Mesendoderm (in vitro differentiated cells): ENCODE data around the gene INTS4.
"Not testable (repeated sequence)": the region's sequence is repeated elsewhere in the genome, so short reads cannot be mapped to it uniquely, and the experiment has no call there.

Experiments
- DNase-seq: peaks from one replicate; pipeline ENCODE4 v3.0.0; 2013
- H2AK5ac ChIP-seq: 2 replicates; pipeline ENCODE4 v1.6.1; 2013; ENCODE audit warnings: low read length, inconsistent platforms
- H2BK120ac ChIP-seq: 2 replicates; pipeline ENCODE4 v1.6.1; 2013; ENCODE audit warnings: low read depth, mild to moderate bottlenecking, low read length, moderate library complexity, mixed read lengths
- H2BK15ac ChIP-seq: replicated peaks from 2 replicates; pipeline ENCODE4 v1.6.1; 2013; ENCODE audit warnings: low read depth, mild to moderate bottlenecking, moderate library complexity
- H2BK5ac ChIP-seq: 2 replicates; pipeline ENCODE4 v1.6.1; 2013; ENCODE audit warnings: low read length, inconsistent platforms
- H3K18ac ChIP-seq: 2 replicates; pipeline ENCODE4 v1.6.1; 2013; ENCODE audit warnings: mild to moderate bottlenecking, low read length, mixed read lengths
- H3K23ac ChIP-seq: one replicate; pipeline ENCODE4 v1.6.1; 2013; ENCODE audit warnings: low read length
- H3K27ac ChIP-seq: 2 replicates; pipeline ENCODE4 v1.5.1; 2013; ENCODE audit warnings: low read depth, mild to moderate bottlenecking, inconsistent platforms, low read length, moderate library complexity
- H3K27me3 ChIP-seq: 2 replicates; pipeline ENCODE4 v1.6.1; 2013; ENCODE audit warnings: low read length, control low read depth, mild to moderate bottlenecking, inconsistent platforms; ENCODE audit not compliant: insufficient read depth, poor library complexity
- H3K36me3 ChIP-seq: 2 replicates; pipeline ENCODE4 v1.6.1; 2013; ENCODE audit warnings: low read length, inconsistent platforms; ENCODE audit not compliant: control insufficient read depth, insufficient read depth
- H3K4ac ChIP-seq: one replicate; pipeline ENCODE4 v1.6.1; 2013; ENCODE audit warnings: low read depth, mild to moderate bottlenecking, low read length, moderate library complexity
- H3K4me1 ChIP-seq: 2 replicates; pipeline ENCODE4 v1.6.1; 2013; ENCODE audit warnings: low read depth, low read length, inconsistent platforms; ENCODE audit not compliant: control insufficient read depth
- H3K4me2 ChIP-seq: 2 replicates; pipeline ENCODE4 v1.6.1; 2013; ENCODE audit warnings: low read length
- H3K4me3 ChIP-seq: 2 replicates; pipeline ENCODE4 v1.5.1; 2013; ENCODE audit warnings: mild to moderate bottlenecking, low read length
- H3K56ac ChIP-seq: one replicate; pipeline ENCODE4 v1.6.1; 2013; ENCODE audit warnings: low read length
- H3K79me1 ChIP-seq: 2 replicates; pipeline ENCODE4 v1.6.1; 2013; ENCODE audit warnings: low read length, inconsistent platforms
- H3K79me2 ChIP-seq: 2 replicates; pipeline ENCODE4 v1.6.1; 2013; ENCODE audit warnings: mild to moderate bottlenecking, low read length; ENCODE audit not compliant: control insufficient read depth, insufficient read depth
- H3K9ac ChIP-seq: 2 replicates; pipeline ENCODE4 v1.6.1; 2013; ENCODE audit warnings: low read length, inconsistent platforms
- H4K5ac ChIP-seq: one replicate; pipeline ENCODE4 v1.6.1; 2013; ENCODE audit warnings: low read length
- H4K8ac ChIP-seq: one replicate; pipeline ENCODE4 v1.6.1; 2013; ENCODE audit warnings: low read depth, mild to moderate bottlenecking, control low read depth, low read length, moderate library complexity
- WGBS: extraction: QIAGEN DNeasy Blood & Tissue Kit; methylation state at CpG from one replicate; pipeline ENCODE4 v1.1.7; 2013; ENCODE audit warnings: low lambda C conversion rate, missing lambda C conversion rate; ENCODE audit not compliant: insufficient coverage; ENCODE audit errors: extremely low coverage; 5-methylcytosine and 5-hydroxymethylcytosine counted together

INTS4 gene

DNA sequence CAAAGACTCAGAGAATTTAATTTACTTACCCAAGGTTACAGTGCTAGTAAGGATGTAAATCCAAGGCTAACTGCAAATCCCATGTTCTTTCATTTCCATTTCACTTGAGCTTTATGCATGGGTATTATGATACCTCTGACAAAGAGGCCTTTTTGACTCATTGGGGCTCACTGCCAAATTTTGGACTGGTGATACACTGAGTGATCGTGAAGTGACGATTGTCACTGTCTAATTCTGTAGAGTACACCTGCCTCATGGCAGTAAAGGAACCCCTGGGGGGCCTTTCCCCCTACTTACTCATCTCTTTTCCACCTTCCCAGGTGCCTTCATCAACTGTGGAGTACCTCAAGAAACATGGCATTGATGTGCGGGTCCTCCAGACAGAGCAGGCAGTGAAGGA lies 122.6 kb downstream of the INTS4 start:
- Histone ChIP-seq H4K5ac (no peak overlapping the region), H3K27me3 (no peaks in the 10 kb centered on the region)
- WGBS, result no CpG with 5 or more reads among the region's 3 CpGs

DNA sequence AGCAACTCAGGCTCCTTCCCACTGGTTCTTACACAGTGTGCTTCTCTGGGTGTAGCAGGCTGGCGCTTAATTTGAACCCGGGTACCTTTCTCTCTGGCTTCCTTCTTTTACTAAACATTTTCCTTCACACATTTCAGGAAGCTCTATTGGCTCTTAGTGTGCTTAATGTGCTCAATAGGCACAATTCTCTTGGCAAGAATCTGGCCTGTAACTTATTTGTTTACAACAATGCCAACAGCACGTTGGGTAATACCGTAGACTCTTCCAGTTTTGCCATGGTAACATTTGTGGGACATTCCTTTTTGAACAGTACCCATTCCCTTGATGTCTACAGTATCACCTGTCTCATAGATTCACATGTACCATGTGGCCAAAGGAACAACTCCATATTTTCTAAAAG lies 125.7 kb downstream of the INTS4 start:
- H3K9ac ChIP-seq, result no peak overlapping the region
- WGBS, result no CpG with 5 or more reads among the region's 4 CpGs

More for the DNA sequence above, 122.6 kb downstream of the INTS4 start:
- H4K8ac ChIP-seq, result no peak overlapping the region
- no peak overlapping the region for H3K27ac ChIP-seq
- no peak overlapping the region for H3K18ac ChIP-seq
- H2BK15ac ChIP-seq, result no peak overlapping the region
- DNase-seq, result no peak
- no peak overlapping the region for H2BK120ac ChIP-seq
- no peaks in the 10 kb centered on the region for H3K79me1 ChIP-seq
- H3K9ac ChIP-seq, result no peak overlapping the region
- no peak overlapping the region for H3K23ac ChIP-seq
- no peak overlapping the region for H2AK5ac ChIP-seq
- no peak overlapping the region for H3K4me3 ChIP-seq
- no peaks in the 10 kb centered on the region for H3K79me2 ChIP-seq
- H3K4me1 ChIP-seq, result no peaks in the 10 kb centered on the region
- H2BK5ac ChIP-seq, result no peak overlapping the region
- H3K56ac ChIP-seq, result no peak overlapping the region
- no peak overlapping the region for H3K4me2 ChIP-seq
- no peak overlapping the region for H3K4ac ChIP-seq
- no peaks in the 10 kb centered on the region for H3K36me3 ChIP-seq

DNA sequence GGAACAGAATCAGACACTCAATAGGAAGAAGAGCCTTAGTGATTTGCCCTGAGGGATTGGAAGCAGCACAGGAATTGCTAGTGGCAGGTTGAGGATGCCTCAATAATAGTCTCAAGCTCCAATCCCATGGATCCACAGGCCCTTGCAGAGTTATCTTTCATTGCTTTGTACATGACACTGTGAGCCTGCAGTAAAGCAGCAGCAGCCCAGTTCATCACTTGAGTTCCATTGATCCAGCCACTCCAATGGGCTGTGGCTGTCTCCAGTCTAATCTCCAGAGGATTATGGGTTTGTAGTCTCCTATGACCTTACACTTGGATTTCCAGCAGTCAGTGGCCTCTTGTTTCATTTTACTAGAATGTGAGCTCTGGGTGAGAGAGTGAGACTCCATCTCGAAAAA lies 128.1 kb downstream of the INTS4 start:
- Histone ChIP-seq H3K4me2 (no peak overlapping the region), H2BK15ac (no peak overlapping the region), H3K27ac (no peak overlapping the region), H3K56ac (no peak overlapping the region), H3K23ac (no peak overlapping the region), H3K79me2 (no peaks in the 10 kb centered on the region), H2BK5ac (no peak overlapping the region), H3K4me3 (no peak overlapping the region), H3K36me3 (no peaks in the 10 kb centered on the region), H2AK5ac (no peak overlapping the region), H4K5ac (no peak overlapping the region), H3K27me3 (no peaks in the 10 kb centered on the region), H2BK120ac (no peak overlapping the region), H3K79me1 (no peaks in the 10 kb centered on the region), H3K4me1 (no peaks in the 10 kb centered on the region), H3K18ac (no peak overlapping the region), H3K4ac (no peak overlapping the region), H3K9ac (no peak overlapping the region), H4K8ac (no peak overlapping the region)
- DNase-seq, result no peak
- no CpG with 5 or more reads among the region's 1 CpG for WGBS

More for the DNA sequence above, 125.7 kb downstream of the INTS4 start:
- H2BK120ac ChIP-seq, result no peak overlapping the region
- no peak overlapping the region for H2BK15ac ChIP-seq
- H3K4me2 ChIP-seq, result no peak overlapping the region
- no peaks in the 10 kb centered on the region for H3K36me3 ChIP-seq
- no peaks in the 10 kb centered on the region for H3K27me3 ChIP-seq
- H3K79me1 ChIP-seq, result no peaks in the 10 kb centered on the region
- no peak for DNase-seq
- H3K4me1 ChIP-seq, result no peaks in the 10 kb centered on the region
- no peak overlapping the region for H3K4me3 ChIP-seq
- H2BK5ac ChIP-seq, result no peak overlapping the region
- H3K23ac ChIP-seq, result no peak overlapping the region
- no peak overlapping the region for H2AK5ac ChIP-seq
- no peak overlapping the region for H3K4ac ChIP-seq
- no peak overlapping the region for H4K8ac ChIP-seq
- no peaks in the 10 kb centered on the region for H3K79me2 ChIP-seq
- H4K5ac ChIP-seq, result no peak overlapping the region
- H3K56ac ChIP-seq, result no peak overlapping the region
- no peak overlapping the region for H3K18ac ChIP-seq
- H3K27ac ChIP-seq, result no peak overlapping the region

DNA sequence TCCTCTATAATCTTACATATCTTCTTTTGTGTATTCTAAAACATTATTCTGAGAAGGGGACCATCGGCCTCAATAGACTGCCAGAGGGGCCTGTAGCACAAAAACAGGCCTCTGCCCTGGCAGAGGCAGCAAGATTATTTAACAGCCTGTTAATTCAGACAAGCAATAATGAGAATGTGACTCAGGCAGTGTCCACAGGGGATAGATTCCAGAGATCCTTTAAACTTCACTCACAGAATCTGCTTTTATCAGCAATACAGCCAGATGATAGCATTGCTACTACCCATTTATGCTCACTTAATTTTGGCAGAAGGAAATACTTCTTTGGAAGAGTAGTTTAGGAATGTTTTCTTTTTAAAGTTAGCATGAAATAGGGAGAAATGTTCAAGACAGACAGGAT lies 128.7 kb downstream of the INTS4 start:
- no peak overlapping the region for H2BK15ac ChIP-seq
- H3K18ac ChIP-seq, result no peak overlapping the region
- H3K4ac ChIP-seq, result no peak overlapping the region
- no peak overlapping the region for H2BK120ac ChIP-seq
- no peak overlapping the region for H2BK5ac ChIP-seq
- H3K27me3 ChIP-seq, result no peaks in the 10 kb centered on the region
- H3K27ac ChIP-seq, result no peak overlapping the region
- no peak overlapping the region for H3K23ac ChIP-seq
- H3K79me1 ChIP-seq, result no peaks in the 10 kb centered on the region
- no peak for DNase-seq
- no peak overlapping the region for H3K4me2 ChIP-seq
- no peaks in the 10 kb centered on the region for H3K4me1 ChIP-seq
- no peaks in the 10 kb centered on the region for H3K36me3 ChIP-seq
- H2AK5ac ChIP-seq, result no peak overlapping the region
- no peak overlapping the region for H3K9ac ChIP-seq
- H4K8ac ChIP-seq, result no peak overlapping the region
- H3K56ac ChIP-seq, result no peak overlapping the region
- H3K79me2 ChIP-seq, result no peaks in the 10 kb centered on the region
- no CpG with 5 or more reads among the region's 1 CpG for WGBS
- no peak overlapping the region for H3K4me3 ChIP-seq
- no peak overlapping the region for H4K5ac ChIP-seq

DNA sequence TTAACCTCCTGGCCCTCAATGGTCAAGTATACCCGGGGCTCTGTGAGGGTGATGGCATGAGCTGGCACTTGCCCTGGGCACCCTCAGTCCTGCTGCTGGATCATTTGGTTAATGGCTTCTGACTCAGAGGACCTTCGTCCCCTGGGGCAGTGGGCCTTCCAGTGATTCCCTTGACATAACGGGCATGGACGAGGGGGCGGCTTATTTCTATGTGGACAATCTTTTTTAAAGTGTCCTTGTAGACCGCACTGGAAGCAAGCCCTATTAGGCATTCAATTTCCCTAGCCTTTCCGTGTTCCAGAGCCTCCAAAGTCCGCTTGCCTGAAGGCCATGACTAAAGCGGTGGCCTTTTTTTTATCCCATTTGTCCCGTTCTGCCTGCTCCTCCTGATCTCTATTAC lies 133.0 kb downstream of the INTS4 start:
- H3K79me1 ChIP-seq, H3K56ac ChIP-seq, H3K36me3 ChIP-seq, H2BK120ac ChIP-seq, H3K4me2 ChIP-seq, H3K4ac ChIP-seq, H4K5ac ChIP-seq, DNase-seq, H3K4me3 ChIP-seq, H2BK15ac ChIP-seq, H3K18ac ChIP-seq, H3K9ac ChIP-seq, H4K8ac ChIP-seq, H3K27me3 ChIP-seq, H3K79me2 ChIP-seq, H2AK5ac ChIP-seq, H3K4me1 ChIP-seq, H2BK5ac ChIP-seq, H3K27ac ChIP-seq, H3K23ac ChIP-seq: not testable (repeated sequence)
- WGBS, result no CpG with 5 or more reads among the region's 10 CpGs

DNA sequence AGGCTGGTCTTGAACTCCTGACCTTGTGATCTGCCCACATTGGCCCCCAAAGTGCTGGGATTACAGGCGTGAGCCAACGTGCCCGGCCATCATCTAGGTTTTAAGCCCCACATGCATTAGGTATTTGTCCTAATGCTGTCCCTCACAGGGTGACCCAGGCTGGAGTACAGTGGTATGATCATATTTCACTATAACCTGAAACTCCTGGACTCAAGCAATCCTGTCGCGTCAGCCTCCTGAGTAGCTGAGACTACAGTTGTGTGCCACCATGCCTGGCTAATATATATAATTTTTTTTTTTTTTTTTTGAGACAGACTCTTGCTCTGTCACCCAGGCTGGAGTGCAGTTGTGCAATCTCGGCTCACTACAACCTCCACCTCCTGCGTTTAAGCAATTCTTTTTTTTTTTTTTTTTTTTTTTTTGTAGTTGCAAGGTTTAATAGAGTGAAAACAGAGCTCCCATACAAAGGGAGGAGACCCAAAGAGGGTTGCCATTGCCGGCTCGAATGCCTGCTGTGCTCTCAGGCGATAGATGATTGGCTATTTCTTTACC lies 136.5 kb downstream of the INTS4 start:
- H3K18ac ChIP-seq, H4K5ac ChIP-seq, H2BK15ac ChIP-seq, H3K27me3 ChIP-seq, H3K79me1 ChIP-seq, H3K27ac ChIP-seq, H2BK5ac ChIP-seq, H4K8ac ChIP-seq, H3K4ac ChIP-seq, H3K4me1 ChIP-seq, DNase-seq, H3K9ac ChIP-seq, H3K4me3 ChIP-seq, H3K56ac ChIP-seq, H2BK120ac ChIP-seq, H2AK5ac ChIP-seq, H3K4me2 ChIP-seq, H3K23ac ChIP-seq, H3K79me2 ChIP-seq, H3K36me3 ChIP-seq: not testable (repeated sequence)
- WGBS, result no CpG with 5 or more reads among the region's 10 CpGs
